SK-N-SH treated with all-trans-retinoic acid at 6 μM for 48 hours (cell line): ENCODE measurements around the gene WHRN.

Source experiments
- ATAC-seq: fragments of 200-7000 bp; cut with Tn5 transposase; 3 replicates; pipeline ENCODE4 v1.9.1; 2020; ENCODE audit warnings: mild to moderate bottlenecking, moderate library complexity
- ARNTL ChIP-seq: fragments of 450-650 bp; formaldehyde crosslinking; IDR thresholded peaks from 2 replicates; pipeline ENCODE4 v1.5.0; 2020; ENCODE audit warnings: low read depth, mild to moderate bottlenecking, moderate library complexity, borderline replicate concordance
- BACH2 ChIP-seq: fragments of 250-450 bp; sonication (Bioruptor Pico); IDR thresholded peaks from 2 replicates; pipeline ENCODE4 v1.9.0; 2021; ENCODE audit warnings: mild to moderate bottlenecking, borderline replicate concordance
- CSDC2 ChIP-seq: fragments of 250-450 bp; sonication (Bioruptor Pico); IDR thresholded peaks from 2 replicates; pipeline ENCODE4 v1.5.0; 2020; ENCODE audit warnings: mild to moderate bottlenecking, moderate library complexity
- CSRNP3 ChIP-seq: fragments of 250-450 bp; sonication (Bioruptor Pico); IDR thresholded peaks from 2 replicates; pipeline ENCODE4 v1.5.1; 2021; ENCODE audit warnings: mild to moderate bottlenecking, moderate library complexity
- ESRRG ChIP-seq: fragments of 250-450 bp; sonication (Bioruptor Pico); IDR thresholded peaks from 2 replicates; pipeline ENCODE4 v1.6.1; 2021; ENCODE audit warnings: mild to moderate bottlenecking
- ISL1 ChIP-seq: fragments of 250-450 bp; sonication (Bioruptor Pico); IDR thresholded peaks from 2 replicates; pipeline ENCODE4 v2.1.2; 2022; ENCODE audit warnings: mild to moderate bottlenecking, moderate library complexity
- OSR1 ChIP-seq: fragments of 250-450 bp; sonication (Bioruptor Pico); IDR thresholded peaks from 2 replicates; pipeline ENCODE4 v1.8.0; 2022; ENCODE audit warnings: moderate library complexity, mild to moderate bottlenecking, inconsistent platforms
- POU6F1 ChIP-seq: fragments of 250-450 bp; sonication (Bioruptor Pico); IDR thresholded peaks from 2 replicates; pipeline ENCODE4 v1.8.0; 2021; ENCODE audit warnings: low read depth, mild to moderate bottlenecking, moderate library complexity, borderline replicate concordance
- RARB ChIP-seq: fragments of 250-450 bp; sonication (Bioruptor Pico); IDR thresholded peaks from 2 replicates; pipeline ENCODE4 v1.8.0; 2021; ENCODE audit warnings: mild to moderate bottlenecking, moderate library complexity
- TCF4 ChIP-seq: fragments of 250-450 bp; sonication (Bioruptor Pico); IDR thresholded peaks from 2 replicates; pipeline ENCODE4 v1.8.0; 2021; ENCODE audit warnings: mild to moderate bottlenecking, moderate library complexity, borderline replicate concordance
- TSHZ2 ChIP-seq: fragments of 250-450 bp; sonication (Bioruptor Pico); IDR thresholded peaks from 2 replicates; pipeline ENCODE4 v1.5.0; 2020; ENCODE audit warnings: mild to moderate bottlenecking, moderate library complexity
- ZC3H10 ChIP-seq: fragments of 250-450 bp; sonication (Bioruptor Pico); IDR thresholded peaks from 2 replicates; pipeline ENCODE4 v1.5.1; 2021; ENCODE audit warnings: mild to moderate bottlenecking, moderate library complexity
- ZFP3 ChIP-seq: fragments of 250-450 bp; sonication (Bioruptor Pico); IDR thresholded peaks from 2 replicates; pipeline ENCODE4 v1.5.0; 2020; ENCODE audit warnings: mild to moderate bottlenecking, moderate library complexity
- ZFP30 ChIP-seq: fragments of 450-650 bp; formaldehyde crosslinking; IDR thresholded peaks from 2 replicates; pipeline ENCODE4 v1.5.0; 2022; ENCODE audit warnings: mild to moderate bottlenecking, moderate library complexity
- ZNF565 ChIP-seq: fragments of 450-650 bp; formaldehyde crosslinking; conservative IDR thresholded peaks from 2 replicates; pipeline ENCODE4 v1.5.0; 2020; ENCODE audit warnings: low read depth, mild to moderate bottlenecking, moderate library complexity
- ZNF70 ChIP-seq: fragments of 450-650 bp; formaldehyde crosslinking; IDR thresholded peaks from 2 replicates; pipeline ENCODE4 v1.5.0; 2020; ENCODE audit warnings: mild to moderate bottlenecking, moderate library complexity
- ZNF8 ChIP-seq: fragments of 450-650 bp; formaldehyde crosslinking; IDR thresholded peaks from 2 replicates; pipeline ENCODE4 v1.5.0; 2020; ENCODE audit warnings: mild to moderate bottlenecking, moderate library complexity

WHRN gene

GRCh38 chr9:114411452-114411851, 93.8 kb downstream of the WHRN start:
- ATAC-seq: no peak

GRCh38 chr9:114410910-114411309, 94.4 kb downstream of the WHRN start:
- TF ChIP-seq ZFP30 (CRISPR knock-in tag): no peak
- no peak for TF ChIP-seq CSDC2 (CRISPR knock-in tag)
- TF ChIP-seq ISL1 (CRISPR knock-in tag): no peak
- TF ChIP-seq TSHZ2 (CRISPR knock-in tag): no peak
- no peak for TF ChIP-seq BACH2
- no peak for TF ChIP-seq ZNF8
- TF ChIP-seq ZFP3 (CRISPR knock-in tag): no peak
- no peak for TF ChIP-seq ZC3H10
- TF ChIP-seq ZNF565 (CRISPR knock-in tag): no peak
- TF ChIP-seq, all 23 proteins: peak for 0
- no peak for ATAC-seq

More at GRCh38 chr9:114411452-114411851, 93.8 kb downstream of the WHRN start:
- TF ChIP-seq CSRNP3 (CRISPR knock-in tag): no peak
- no peak for TF ChIP-seq ZNF70
- TF ChIP-seq ISL1 (CRISPR knock-in tag): no peak
- TF ChIP-seq ARNTL (CRISPR knock-in tag): no peak
- no peak for TF ChIP-seq ESRRG (CRISPR knock-in tag)
- no peak for TF ChIP-seq BACH2
- no peak for TF ChIP-seq TCF4 (CRISPR knock-in tag)
- TF ChIP-seq POU6F1 (CRISPR knock-in tag): no peak
- no peak for TF ChIP-seq RARB (CRISPR knock-in tag)

- ATAC-seq: no peak
- TF ChIP-seq ZFP3 (CRISPR knock-in tag) (no peak), OSR1 (no peak), ZNF70 (no peak), ZFP30 (CRISPR knock-in tag) (no peak), TSHZ2 (CRISPR knock-in tag) (no peak), CSDC2 (CRISPR knock-in tag) (no peak), TCF4 (CRISPR knock-in tag) (no peak), CSRNP3 (CRISPR knock-in tag) (no peak), BACH2 (no peak), ZNF565 (CRISPR knock-in tag) (no peak), ESRRG (CRISPR knock-in tag) (no peak), ZC3H10 (no peak)
Measured at GRCh38 chr9:114409842-114410241, 95.4 kb downstream of the WHRN start.
